Jurkat, Clone E6-1 (cell line): ENCODE measurements around the gene MMP20.

Source experiments
- DNase-seq: peaks from one replicate; pipeline ENCODE4 v3.0.0-alpha.2; 2011; ENCODE audit warnings: low read depth, low spot score
- H3K4me3 ChIP-seq: 2 replicates; pipeline ENCODE4 v1.5.1; 2011; ENCODE audit warnings: mild to moderate bottlenecking, low read length, control low read depth, moderate library complexity

Gene MMP20

GRCh38 chr11:102626676-102627075, 1.5 kb upstream of the MMP20 start:
- no peak for DNase-seq
- H3K4me3 ChIP-seq = no peak overlapping the region

DNA sequence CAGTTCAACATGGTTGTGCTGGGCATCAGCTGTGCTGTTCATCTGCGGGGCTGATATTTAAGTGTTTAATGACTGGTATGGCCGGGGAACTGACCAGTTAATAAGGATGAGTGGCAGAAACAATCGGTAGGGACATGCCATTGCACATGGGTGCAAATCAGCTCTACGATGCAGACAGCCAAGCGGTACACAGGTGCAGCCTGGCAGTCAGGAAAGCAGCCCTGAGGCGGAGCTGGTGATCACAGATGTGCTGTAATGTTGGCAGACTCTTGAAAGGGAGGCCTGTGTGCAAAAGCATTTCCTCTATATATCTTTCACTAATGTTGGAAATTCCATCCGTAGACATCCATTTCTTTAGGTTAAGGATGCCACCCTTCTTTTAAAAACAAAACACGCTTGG, 1.1 kb downstream of the MMP20 start:
- H3K4me3 ChIP-seq = no peak overlapping the region
- DNase-seq = no peak

GRCh38 chr11:102623128-102623527, 2.0 kb downstream of the MMP20 start:
- no peak overlapping the region for H3K4me3 ChIP-seq
- DNase-seq = no peak

- DNase-seq = no peak
- H3K4me3 ChIP-seq = no peak overlapping the region
Measured at GRCh38 chr11:102622258-102622657, 2.9 kb downstream of the MMP20 start.

DNA sequence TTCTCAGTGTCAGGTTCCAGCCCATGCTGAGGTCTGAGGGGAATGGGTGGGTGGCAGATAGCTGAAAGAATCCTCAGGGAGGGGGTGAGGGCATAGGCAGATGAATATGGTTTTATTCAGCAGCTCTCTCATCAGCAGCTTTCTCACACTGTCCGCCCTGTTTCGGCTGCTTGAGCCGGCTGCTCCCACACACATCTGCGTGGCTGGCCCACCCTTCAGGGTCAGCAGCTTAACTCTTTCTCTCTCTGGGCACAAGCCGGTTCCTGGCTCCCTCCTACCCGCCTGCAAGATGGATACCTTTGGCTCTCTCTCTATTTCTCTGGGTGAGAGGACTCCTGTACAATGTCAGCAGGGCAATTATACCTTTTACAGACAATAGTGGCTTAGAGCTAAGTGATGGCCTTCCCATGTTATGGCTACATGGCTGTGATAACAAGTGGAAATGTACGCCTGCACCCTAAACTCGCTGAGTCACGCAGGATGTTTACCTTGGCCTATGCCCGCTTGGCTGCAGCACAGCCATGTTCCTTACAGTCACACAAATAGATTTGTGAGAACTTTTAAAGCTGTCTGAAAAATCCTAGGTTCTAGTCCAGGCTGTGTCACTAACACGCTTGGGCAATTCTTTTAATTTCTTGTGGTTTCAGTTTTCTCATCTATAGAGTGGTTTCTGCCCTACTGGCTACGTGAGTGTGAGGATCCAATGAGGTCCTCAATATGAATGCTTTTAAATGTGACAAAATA, 4.1 kb downstream of the MMP20 start:
- DNase-seq = no peak
- no peak overlapping the region for H3K4me3 ChIP-seq

DNA sequence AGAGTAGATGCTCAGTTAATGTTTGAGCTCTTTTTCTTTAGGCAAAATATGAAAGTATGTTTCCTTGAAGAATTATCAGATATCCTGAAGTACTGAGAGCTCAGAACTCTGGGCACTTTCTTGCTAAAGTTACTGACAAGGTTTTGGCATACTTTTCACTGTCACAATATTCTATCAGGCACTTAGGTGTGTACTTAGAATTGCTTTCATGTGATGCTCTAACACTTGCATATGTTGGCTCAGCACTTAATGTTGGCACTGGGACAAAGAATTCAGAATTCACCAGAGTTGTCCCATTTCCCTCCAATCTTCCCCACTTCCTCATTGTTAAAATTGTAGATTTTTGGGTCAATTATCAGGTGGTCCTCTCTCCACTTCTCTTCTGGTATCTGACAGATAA, 5.0 kb downstream of the MMP20 start:
- no peak for DNase-seq
- H3K4me3 ChIP-seq = no peak overlapping the region

- no peak for DNase-seq
- H3K4me3 ChIP-seq = no peak overlapping the region
Measured at GRCh38 chr11:102617466-102618008, 7.6 kb downstream of the MMP20 start.

GRCh38 chr11:102615894-102616432, 9.2 kb downstream of the MMP20 start:
- no peak for DNase-seq
- H3K4me3 ChIP-seq = no peak overlapping the region

DNA sequence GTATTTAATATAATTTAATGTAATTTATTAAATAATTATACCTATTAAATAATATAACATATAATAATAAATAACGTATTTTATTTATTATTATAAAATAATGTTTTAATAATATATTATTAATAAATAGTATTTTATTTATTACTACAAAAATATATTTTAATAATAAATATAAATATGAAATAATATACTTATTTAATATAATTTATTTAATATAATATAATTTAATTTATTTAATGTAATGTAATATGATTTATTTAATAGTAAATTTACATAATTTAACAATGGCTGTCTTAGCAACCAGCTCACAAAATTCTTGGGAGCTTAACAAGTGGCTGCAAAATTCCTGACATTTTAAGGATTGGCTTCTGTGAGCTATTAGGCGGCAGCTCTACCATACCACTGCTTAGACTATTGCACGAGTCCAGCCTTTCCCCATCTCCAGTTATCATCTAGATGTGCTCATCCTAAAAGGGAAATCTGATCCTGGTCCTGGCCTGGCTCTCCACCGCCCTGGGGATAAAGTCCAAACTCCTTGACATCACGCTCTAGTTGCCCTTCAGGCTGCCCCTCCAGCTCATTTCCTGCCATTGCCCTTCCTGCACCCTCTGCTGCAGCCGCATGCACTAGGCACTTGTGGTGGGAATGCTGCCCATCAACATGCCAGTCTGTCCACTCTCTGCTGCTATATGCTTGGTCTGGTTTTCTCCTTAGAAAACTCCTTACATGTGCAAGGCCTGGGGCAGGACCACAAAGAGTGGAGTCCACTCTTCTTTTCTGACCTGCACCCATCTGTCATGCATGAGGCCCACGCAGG, 9.8 kb downstream of the MMP20 start:
- H3K4me3 ChIP-seq = no peak overlapping the region
- DNase-seq = no peak

GRCh38 chr11:102614485-102614884, 10.6 kb downstream of the MMP20 start:
- no peak for DNase-seq
- no peak overlapping the region for H3K4me3 ChIP-seq

DNA sequence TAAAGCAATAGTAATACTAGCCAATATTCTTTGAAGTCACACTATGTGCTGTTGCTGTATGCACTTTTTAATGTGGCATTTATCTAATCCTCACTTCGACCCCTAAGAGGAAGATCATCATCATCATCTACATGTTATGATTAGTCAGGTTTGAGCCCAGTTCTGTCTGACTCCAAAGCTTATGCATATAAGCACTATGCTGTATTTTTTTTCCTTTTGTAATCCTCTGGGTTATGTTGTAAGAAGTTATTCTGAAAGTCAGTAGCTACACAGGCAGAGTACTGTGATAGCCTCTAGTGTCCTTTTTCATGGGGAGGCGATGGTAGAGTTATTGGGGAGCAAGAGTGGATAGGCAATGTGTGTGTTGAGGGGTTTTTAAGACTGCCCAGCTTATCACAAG, 11.1 kb downstream of the MMP20 start:
- H3K4me3 ChIP-seq = no peak overlapping the region
- DNase-seq = no peak

GRCh38 chr11:102613450-102613849, 11.7 kb downstream of the MMP20 start:
- H3K4me3 ChIP-seq = no peak overlapping the region
- DNase-seq = no peak

- H3K4me3 ChIP-seq = no peak overlapping the region
- DNase-seq = no peak
Measured at GRCh38 chr11:102611291-102611690, 13.8 kb downstream of the MMP20 start.

DNA sequence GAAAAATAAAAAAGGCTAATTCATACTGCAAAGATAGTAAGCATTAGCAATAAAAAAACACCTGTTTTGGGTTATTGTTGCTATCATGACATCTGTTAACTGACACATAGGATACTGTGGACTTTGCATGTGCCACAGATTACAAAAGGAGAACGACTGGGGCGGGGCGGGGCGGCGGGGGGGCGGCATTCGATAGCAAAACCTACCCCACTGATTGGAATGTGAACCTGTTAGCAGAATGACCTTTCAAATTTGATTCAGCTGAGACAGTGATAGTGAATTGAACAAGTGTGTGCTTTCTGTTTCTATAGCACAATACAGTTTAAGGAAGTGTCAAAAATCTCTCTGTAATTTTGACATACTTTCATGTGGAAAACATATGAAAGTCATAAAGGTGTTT, 14.9 kb downstream of the MMP20 start:
- no peak for DNase-seq
- H3K4me3 ChIP-seq = no peak overlapping the region

GRCh38 chr11:102608699-102609098, 16.4 kb downstream of the MMP20 start:
- no peak for DNase-seq
- H3K4me3 ChIP-seq = no peak overlapping the region

GRCh38 chr11:102604875-102605274, 20.3 kb downstream of the MMP20 start:
- DNase-seq = no peak
- H3K4me3 ChIP-seq = no peak overlapping the region

DNA sequence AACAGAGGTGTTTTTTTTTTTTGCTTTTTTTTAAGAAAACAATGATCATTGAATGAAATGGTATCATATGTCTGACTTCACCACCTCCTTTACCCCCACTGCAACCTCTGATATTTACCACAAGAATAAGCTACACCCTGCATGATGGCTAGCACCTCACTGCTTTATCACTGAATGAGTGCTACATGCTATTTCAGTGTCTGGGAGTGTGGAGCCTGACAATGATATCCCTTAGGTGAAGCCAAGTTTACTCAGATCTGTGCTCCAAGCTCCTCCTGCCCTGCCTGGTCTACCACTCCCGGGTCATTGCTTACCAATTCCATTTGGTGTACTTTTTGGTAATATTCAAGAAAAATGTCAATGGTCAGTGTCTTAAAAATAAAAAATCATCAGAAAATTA, 21.1 kb downstream of the MMP20 start:
- DNase-seq = no peak
- no peak overlapping the region for H3K4me3 ChIP-seq

- no peak for DNase-seq
- H3K4me3 ChIP-seq = no peak overlapping the region
Measured at GRCh38 chr11:102603576-102603975, 21.6 kb downstream of the MMP20 start.

DNA sequence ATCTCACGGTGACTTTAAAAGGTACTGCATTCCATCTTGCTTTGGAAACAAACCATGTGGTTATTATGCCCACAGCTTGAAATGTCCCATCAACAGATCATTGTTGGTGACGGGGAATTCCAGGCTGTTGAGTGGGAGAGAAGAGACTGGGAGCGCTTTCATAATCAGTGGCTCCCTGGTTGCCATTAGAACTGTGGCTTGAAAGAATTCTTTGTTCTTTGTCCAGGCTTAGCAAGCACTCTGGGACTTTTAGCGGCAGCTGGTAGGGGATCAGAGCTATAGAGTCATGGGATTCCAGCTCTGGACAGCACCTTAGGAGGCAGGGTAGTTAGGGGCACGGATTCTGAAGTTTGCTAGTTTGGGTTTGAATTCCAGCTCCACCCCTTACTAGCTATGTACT, 22.0 kb downstream of the MMP20 start:
- no peak for DNase-seq
- H3K4me3 ChIP-seq = no peak overlapping the region

DNA sequence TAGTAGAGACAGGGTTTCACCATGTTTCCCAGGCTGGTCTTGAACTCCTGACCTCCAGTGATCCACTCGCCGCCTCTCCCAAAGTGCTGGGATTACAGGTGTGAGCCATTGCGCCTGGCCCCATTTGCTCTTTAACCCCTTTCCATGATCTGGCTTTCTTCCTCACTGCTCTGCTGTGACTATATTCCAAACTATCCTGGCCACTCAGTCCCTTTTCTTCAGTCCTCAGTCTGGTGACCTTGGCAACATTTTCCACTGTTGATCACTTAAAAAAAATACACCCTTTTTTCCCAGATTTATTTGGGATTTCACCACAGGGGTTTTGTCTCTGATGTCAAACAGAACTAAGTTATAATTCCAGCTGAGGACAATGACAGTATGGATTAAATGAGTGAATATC, 24.5 kb downstream of the MMP20 start:
- no peak for DNase-seq
- H3K4me3 ChIP-seq = no peak overlapping the region
